T-helper 1 cell treated with Interleukin-12 subunit alpha and Interleukin-12 subunit beta and Interleukin-4 antibody, amounts not matched to agents 30 μg/mL and 1 μg/mL, for 36 hours (primary cell): Measurements from ENCODE around the gene LTV1.
A peak's percentile ranks its signal among the peaks of the same experiment; 100 is the strongest.
"Not testable (repeated sequence)": the region's sequence is repeated elsewhere in the genome, so short reads cannot be mapped to it uniquely, and the experiment has no call there.

Experiments used
- H3K27ac Mint-ChIP-seq: one replicate; pipeline ENCODE4 v1.8.0; 2021; ENCODE audit warnings: mild to moderate bottlenecking, mixed read lengths
- H3K27me3 Mint-ChIP-seq: one replicate; pipeline ENCODE4 v1.8.0; 2021; ENCODE audit warnings: low read depth, mixed read lengths
- H3K36me3 Mint-ChIP-seq: one replicate; pipeline ENCODE4 v1.8.0; 2021; ENCODE audit warnings: low read depth, mixed read lengths
- H3K4me1 Mint-ChIP-seq: one replicate; pipeline ENCODE4 v1.8.0; 2021; ENCODE audit warnings: low read depth, mixed read lengths
- H3K4me3 Mint-ChIP-seq: one replicate; pipeline ENCODE4 v1.8.0; 2021; ENCODE audit warnings: mild to moderate bottlenecking, moderate library complexity, mixed read lengths
- H3K9me3 Mint-ChIP-seq: one replicate; pipeline ENCODE4 v1.8.0; 2021; ENCODE audit warnings: mixed read lengths

The LTV1 gene, protein sequence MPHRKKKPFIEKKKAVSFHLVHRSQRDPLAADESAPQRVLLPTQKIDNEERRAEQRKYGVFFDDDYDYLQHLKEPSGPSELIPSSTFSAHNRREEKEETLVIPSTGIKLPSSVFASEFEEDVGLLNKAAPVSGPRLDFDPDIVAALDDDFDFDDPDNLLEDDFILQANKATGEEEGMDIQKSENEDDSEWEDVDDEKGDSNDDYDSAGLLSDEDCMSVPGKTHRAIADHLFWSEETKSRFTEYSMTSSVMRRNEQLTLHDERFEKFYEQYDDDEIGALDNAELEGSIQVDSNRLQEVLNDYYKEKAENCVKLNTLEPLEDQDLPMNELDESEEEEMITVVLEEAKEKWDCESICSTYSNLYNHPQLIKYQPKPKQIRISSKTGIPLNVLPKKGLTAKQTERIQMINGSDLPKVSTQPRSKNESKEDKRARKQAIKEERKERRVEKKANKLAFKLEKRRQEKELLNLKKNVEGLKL

DNA sequence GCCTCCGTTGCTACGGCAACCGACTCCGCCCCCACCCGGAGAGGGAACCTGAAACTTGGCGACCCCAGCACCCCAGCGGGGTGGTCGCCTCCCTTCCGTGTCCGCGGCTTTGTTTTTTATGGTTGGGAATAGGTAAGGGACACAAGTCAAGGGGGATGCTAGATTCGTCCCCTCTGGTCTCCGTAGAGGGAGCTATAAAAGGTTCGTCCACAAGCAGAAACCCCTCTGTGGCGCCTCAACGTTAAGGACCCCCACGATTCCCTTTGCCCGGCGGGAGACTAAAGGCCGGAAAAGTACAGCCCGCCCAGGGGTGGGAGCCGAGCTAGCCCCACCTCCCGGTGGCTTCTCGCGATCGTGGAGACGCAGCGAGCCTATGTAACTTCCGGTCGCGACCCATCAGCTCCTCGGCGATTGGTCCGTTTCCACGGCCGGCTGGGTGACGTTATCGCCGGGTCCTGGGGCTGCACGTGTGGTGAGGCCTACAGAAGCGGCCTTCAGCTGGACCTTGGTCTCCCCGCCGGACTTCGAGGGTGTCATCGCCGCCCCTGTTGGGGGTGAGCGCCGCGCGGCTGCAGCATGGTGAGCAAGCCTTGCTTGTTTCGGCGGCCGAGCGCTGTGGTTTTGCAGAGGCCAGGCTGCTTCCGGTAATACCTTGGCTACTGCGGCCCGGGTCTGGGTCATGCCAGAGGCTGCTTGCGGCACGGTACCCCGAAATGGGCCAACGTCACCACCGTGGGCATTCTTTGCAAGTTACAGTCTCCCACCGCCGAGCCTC is at the start of gene LTV1:
LTV1 (plus strand) TSS at position 437 of the 775 bp plus-strand sequence; CDS start at position 577, 140 bp downstream.
- Mint-ChIP-seq H3K4me1 (peaks cover 13% of the 10 kb centered on the region), H3K36me3 (peaks cover 29% of the 10 kb centered on the region), H3K27me3 (no peaks in the 10 kb centered on the region), H3K27ac (peak within 1 kb of the TSS; percentile 95), H3K4me3 (peak within 1 kb of the TSS; percentile 96), H3K9me3 (no peaks in the 10 kb centered on the region)

DNA sequence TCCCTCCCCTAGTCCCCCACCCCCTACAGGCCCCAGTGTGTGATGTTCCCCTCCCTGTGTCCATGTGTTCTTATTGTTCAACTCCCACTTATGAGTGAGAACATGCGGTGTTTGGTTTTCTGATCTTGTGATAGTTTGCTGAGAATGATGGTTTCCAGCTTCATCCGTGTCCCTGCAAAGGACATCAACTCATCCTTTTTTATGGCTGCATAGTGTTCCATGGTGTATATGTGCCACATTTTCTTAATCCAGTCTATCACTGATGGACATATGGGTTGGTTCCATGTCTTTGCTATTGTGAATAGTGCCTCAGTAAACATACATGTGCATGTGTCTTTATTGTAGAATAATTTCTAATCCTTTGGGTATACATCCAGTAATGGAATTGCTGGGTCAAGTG is 46.6 kb upstream of the LTV1 start:
- peaks cover 38% of the 10 kb centered on the region for H3K9me3 Mint-ChIP-seq
- peaks cover 59% of the 10 kb centered on the region for H3K36me3 Mint-ChIP-seq
- not testable (repeated sequence) for H3K4me3 Mint-ChIP-seq, H3K27me3 Mint-ChIP-seq, H3K4me1 Mint-ChIP-seq, H3K27ac Mint-ChIP-seq

DNA sequence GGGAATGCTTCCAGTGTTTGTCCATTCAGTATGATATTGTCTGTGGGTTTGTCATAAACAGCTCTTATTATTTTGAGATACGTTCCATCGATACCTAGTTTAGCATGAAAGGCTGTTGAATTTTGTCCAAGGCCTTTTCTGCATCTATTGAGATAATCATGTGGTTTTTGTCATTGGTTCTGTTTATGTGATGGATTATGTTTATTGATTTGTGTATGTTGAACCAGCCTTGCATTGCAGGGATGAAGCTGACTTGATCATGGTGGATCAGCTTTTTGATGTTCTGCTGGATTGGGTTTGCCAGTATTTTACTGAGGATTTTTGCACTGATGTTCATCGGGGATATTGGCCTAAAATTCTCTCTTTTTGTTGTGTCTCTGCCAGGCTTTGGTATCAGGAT is 44.7 kb upstream of the LTV1 start:
- H3K9me3 Mint-ChIP-seq: peaks cover 28% of the 10 kb centered on the region
- H3K27me3 Mint-ChIP-seq, H3K4me1 Mint-ChIP-seq, H3K4me3 Mint-ChIP-seq, H3K27ac Mint-ChIP-seq: not testable (repeated sequence)
- peaks cover 53% of the 10 kb centered on the region for H3K36me3 Mint-ChIP-seq

DNA sequence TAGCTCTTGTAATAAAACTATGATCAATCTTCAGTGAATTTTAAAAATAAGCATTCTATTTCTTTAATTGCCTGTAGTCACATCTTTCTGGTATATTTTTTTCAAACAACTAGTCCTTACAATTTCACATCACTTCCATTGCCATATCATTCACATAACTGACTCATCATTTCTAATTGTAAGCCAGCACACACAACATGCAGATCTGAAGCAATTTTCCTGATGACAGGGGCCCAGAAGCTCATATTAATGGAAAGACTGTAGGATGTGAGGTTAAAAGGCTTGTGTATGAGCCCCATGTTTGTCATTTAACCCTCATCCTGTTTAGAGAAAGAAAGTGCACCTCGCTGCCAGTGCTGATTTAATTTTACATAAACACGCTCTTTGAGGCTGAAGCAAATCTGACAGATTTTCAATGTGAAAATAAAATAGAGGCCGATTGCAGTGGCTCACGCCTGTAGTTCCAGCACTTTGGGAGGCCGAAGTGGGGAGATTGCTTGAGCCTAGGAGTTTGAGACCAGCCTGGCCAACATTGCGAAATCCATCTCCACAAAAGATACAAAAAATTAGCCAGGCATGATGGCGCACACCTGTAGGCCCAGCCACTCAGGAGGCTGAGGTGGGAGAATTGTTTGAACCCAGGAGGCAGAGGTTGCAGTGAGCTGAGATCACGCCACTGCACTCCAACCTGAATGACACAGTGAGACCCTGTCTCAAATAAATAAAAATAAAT is 40.1 kb upstream of the LTV1 start:
- Mint-ChIP-seq H3K27ac (no peak overlapping the region), H3K4me1 (peaks cover 37% of the 10 kb centered on the region), H3K27me3 (no peaks in the 10 kb centered on the region), H3K4me3 (no peak overlapping the region), H3K9me3 (peaks cover 20% of the 10 kb centered on the region), H3K36me3 (peaks cover 50% of the 10 kb centered on the region)

DNA sequence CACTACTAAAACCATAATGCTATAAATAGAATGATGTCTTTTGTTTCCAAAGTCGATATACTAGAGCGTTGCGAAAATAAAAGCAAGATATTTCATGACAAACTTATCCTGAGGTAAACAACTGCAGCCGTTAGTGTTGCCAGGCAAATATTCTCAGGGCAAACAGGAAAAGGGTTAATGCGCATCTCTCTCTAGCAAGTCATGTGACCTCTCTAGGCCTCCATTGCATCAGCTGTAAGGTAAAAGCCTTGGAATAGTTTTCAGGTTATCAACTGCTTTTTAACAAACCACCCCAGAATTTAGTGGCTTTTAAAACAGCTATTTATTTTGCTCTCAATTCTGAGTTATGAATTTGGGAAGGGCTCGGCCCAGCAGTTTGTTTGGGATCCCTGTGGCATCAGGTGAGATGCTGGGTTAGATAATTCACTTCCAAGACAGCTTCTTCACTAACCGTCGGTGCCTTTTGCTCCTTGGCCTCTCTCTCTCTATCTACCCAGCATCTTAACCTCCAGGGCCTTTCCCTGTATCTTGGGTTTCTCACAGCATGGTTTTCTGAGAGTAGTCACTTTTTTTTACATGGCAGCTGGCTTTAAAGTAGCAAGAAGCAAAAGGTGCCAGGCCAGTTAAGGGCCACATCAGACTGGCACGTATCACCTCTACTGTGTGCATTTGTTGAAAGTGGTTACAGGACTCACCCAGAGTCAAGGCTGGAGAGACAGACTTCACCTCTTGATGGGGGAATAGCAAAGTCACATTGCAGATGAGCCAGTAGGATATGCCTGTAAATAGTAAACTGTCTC is 39.2 kb upstream of the LTV1 start:
- Mint-ChIP-seq H3K27me3 (no peaks in the 10 kb centered on the region), H3K36me3 (peaks cover 43% of the 10 kb centered on the region), H3K9me3 (peaks cover 10% of the 10 kb centered on the region), H3K4me3 (no peak overlapping the region), H3K27ac (no peak overlapping the region), H3K4me1 (peaks cover 37% of the 10 kb centered on the region)

DNA sequence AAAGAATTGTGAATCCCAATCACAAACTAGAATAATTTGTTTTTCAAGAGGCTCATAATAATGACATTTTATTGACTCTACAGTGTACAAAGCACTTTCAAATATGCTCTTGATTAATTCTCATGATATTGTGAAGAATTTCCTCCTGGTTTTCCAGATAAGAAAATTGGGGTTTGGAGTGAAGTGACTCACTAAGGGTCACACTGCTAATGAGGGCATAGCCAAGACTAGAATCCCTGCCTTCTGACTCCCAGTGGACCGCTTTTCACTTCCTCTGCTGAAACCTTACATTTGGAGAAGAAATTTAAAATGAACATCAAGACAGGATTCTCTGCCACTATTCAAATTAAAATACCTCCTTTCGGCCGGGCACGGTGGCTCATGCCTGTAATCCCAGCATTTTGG is 38.3 kb upstream of the LTV1 start:
- H3K36me3 Mint-ChIP-seq: peaks cover 35% of the 10 kb centered on the region
- no peak overlapping the region for H3K27ac Mint-ChIP-seq
- H3K27me3 Mint-ChIP-seq: no peaks in the 10 kb centered on the region
- H3K9me3 Mint-ChIP-seq: peaks cover 2% of the 10 kb centered on the region
- no peak overlapping the region for H3K4me3 Mint-ChIP-seq
- peaks cover 37% of the 10 kb centered on the region for H3K4me1 Mint-ChIP-seq

DNA sequence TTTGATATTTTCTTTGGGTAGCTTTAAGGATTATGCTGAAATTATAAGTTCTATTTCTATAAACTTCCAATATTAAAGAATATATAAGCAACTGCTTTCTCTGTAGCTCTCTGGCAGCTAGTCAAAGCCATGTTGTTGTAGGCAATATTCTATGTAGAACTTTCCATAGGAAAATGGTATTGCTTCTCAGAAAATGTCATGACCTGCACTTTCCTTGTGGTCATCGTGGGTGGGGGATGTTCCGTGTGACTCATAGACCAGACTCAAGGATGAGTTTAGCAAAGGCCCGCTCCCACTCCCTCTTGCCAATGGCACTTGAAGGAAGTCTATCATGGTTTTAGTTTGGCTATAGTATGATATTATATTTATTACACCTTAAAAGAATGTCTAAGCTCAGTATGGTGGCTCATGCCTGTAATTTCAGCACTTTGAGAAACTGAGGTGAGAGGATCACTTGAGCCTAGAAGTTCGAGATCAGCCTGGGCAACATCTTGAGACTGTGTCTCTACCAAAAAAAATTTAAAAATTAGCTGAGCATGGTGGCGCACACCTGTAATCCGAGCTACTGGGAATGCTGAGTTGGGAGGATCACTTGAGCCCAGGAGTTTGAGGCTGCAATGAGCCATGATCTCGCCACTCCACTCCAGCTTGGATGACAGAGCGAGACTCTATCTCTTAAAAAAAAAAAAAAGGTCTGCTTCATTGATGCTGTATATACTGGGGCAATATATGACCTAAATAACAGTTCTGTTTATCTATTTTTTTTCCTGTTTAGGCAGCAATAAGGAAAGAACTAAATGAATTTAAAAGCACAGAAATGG is 36.6 kb upstream of the LTV1 start:
- Mint-ChIP-seq H3K36me3 (peaks cover 28% of the 10 kb centered on the region), H3K27me3 (no peaks in the 10 kb centered on the region), H3K4me3 (no peak overlapping the region), H3K27ac (peak overlapping the region; percentile 31), H3K9me3 (no peaks in the 10 kb centered on the region), H3K4me1 (peaks cover 35% of the 10 kb centered on the region)

DNA sequence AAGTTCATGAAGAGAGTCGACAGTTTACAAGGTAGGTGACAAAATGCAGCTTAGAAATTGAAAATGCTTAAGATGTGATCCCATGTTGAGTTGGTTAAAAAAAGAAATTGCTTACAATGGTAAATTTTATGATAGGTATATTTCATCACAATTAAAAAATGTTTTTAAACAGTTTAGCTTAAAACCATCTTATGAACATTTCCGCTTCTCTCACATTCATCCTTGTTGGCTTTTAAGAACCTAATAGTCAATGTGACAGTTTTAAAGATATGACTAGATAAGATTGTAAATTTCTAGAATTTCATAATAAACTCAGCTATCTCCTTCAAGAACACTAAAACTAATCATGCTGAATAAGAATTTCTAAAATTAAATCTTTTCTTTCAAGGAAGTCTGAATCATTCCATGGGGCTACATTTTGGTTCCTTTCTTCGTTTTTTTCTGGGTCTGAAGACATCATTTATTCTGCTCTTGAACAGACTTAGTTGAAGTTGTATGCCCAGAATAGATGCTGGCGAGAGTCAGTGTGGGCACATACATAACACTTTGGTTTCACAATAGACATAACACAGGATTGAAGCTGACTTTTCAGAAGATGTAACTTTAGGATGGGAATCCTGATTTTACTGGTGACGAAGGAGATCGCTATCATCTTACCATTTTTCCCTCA is 35.9 kb upstream of the LTV1 start:
- Mint-ChIP-seq H3K9me3 (no peaks in the 10 kb centered on the region), H3K4me3 (no peak overlapping the region), H3K27me3 (no peaks in the 10 kb centered on the region), H3K27ac (peak overlapping the region; percentile 23), H3K4me1 (peaks cover 35% of the 10 kb centered on the region), H3K36me3 (peaks cover 27% of the 10 kb centered on the region)

DNA sequence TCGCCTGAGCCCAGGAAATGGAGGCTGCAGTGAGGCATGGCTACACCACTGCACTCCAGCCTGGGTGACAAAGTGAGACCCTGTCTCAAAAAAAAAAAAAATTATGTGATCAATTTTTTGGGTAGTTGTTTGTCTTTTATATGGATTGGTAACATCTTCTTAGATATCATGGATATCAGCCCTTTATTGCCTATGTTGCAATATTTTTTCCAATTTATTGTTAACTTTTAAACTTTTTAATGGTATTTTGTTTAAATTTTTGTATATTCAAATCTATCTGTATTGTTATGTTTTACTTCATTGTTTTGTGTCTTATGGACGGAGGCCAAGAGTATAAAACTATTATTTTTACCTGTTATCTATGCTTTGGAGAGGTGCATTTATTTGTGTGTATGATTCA is 32.4 kb upstream of the LTV1 start:
- Mint-ChIP-seq H3K4me1 (peaks cover 19% of the 10 kb centered on the region), H3K4me3 (no peak overlapping the region), H3K27ac (no peak overlapping the region), H3K27me3 (no peaks in the 10 kb centered on the region), H3K9me3 (no peaks in the 10 kb centered on the region), H3K36me3 (peaks cover 19% of the 10 kb centered on the region)

DNA sequence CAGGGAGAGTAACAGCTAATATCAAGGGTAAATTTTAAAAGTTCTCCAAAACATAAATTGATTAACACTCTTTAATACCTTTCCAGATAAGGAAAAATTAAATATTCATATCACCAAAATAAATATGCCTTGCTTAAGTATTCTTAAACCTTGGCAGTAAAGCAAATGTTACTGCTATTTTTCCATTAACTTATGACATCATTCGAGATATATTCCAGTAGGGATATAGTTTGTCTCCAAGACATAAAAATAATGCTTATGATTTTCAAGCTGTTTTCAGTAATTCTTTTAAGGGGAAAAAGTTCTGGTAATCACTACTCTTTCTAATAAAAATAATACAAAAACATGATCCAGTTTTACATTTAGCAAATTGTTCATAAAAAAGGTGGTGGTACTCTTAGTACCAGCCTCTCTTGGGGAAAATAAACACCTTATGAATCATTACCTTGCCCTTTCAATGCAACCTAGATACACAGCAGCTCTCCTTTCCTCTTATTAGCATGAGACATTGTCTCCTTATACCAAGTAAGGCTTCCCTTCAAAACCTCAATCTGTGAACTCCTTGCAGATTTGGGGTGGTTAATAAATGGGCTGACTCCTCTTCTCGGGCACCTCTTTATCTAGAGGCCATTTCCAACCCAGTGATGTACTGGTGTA is 31.5 kb upstream of the LTV1 start:
- H3K27ac Mint-ChIP-seq: no peak overlapping the region
- no peaks in the 10 kb centered on the region for H3K27me3 Mint-ChIP-seq
- peaks cover 11% of the 10 kb centered on the region for H3K4me1 Mint-ChIP-seq
- no peak overlapping the region for H3K4me3 Mint-ChIP-seq
- H3K9me3 Mint-ChIP-seq: no peaks in the 10 kb centered on the region
- H3K36me3 Mint-ChIP-seq: peaks cover 18% of the 10 kb centered on the region

DNA sequence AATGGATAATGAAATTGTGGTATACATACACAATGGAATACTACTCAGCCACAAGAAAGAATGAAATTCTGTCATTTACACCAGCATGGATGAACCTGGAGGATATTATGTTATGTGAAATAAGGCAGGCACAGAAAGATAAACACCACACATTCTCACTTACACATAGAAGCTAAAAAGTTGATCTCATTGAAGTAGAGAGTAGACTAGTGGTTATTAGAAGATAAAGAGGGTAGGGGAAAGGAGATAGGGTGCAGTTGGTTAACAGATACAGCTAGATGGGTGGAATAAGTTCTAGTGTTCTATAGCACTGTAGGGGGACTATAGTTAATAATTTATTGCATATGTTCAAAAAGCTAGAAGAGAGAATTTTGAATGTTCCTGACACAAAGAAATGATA is 25.5 kb upstream of the LTV1 start:
- Mint-ChIP-seq H3K9me3 (no peaks in the 10 kb centered on the region), H3K27ac (no peak overlapping the region), H3K36me3 (no peaks in the 10 kb centered on the region), H3K27me3 (no peaks in the 10 kb centered on the region), H3K4me1 (no peaks in the 10 kb centered on the region), H3K4me3 (no peak overlapping the region)

DNA sequence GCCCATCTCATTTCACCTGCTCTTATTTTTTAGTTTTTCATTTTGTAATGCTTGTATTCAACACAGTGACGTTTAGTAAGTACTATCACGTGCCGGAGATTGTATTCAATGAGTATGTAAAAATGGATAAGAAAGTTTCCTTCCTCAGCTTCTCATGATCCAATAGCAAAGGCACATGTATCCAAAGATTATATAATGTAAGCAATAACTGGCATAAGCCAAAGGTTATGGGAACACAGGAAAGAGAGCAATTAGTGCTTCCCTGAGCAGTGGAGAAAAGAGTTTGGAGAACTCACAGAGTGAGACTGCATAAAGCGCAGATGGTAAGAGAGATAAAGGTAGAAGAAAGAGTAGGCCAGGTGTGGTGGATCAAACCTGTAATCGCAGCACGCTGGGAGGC is 21.8 kb upstream of the LTV1 start:
- Mint-ChIP-seq H3K27ac (no peak overlapping the region), H3K36me3 (peaks cover 8% of the 10 kb centered on the region), H3K4me1 (peaks cover 4% of the 10 kb centered on the region), H3K27me3 (no peaks in the 10 kb centered on the region), H3K9me3 (no peaks in the 10 kb centered on the region), H3K4me3 (no peak overlapping the region)
